ENCODE results near the gene PCDHGC4. TPM values are rescaled to one million over a fixed set of nuclear protein-coding genes. Genes with fewer than 3 reads are reported as not detected.
A peak's percentile ranks its signal among the peaks of the same experiment; 100 is the strongest.

PCDHGC4 gene
- total and polyA plus RNA-seq, 2 of the 13 experiments (the other 11 are each of a cell fraction or from before 2014, with no cell fraction given): 0.07 TPM; not detected in 1

DNA sequence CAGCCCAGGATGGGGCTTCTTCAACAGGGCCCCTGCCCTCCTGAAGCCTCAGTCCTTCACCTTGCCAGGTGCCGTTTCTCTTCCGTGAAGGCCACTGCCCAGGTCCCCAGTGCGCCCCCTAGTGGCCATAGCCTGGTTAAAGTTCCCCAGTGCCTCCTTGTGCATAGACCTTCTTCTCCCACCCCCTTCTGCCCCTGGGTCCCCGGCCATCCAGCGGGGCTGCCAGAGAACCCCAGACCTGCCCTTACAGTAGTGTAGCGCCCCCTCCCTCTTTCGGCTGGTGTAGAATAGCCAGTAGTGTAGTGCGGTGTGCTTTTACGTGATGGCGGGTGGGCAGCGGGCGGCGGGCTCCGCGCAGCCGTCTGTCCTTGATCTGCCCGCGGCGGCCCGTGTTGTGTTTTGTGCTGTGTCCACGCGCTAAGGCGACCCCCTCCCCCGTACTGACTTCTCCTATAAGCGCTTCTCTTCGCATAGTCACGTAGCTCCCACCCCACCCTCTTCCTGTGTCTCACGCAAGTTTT, 27.6 kb downstream of the PCDHGC4 start (continued):
- TF ChIP-seq, protein P1, sequence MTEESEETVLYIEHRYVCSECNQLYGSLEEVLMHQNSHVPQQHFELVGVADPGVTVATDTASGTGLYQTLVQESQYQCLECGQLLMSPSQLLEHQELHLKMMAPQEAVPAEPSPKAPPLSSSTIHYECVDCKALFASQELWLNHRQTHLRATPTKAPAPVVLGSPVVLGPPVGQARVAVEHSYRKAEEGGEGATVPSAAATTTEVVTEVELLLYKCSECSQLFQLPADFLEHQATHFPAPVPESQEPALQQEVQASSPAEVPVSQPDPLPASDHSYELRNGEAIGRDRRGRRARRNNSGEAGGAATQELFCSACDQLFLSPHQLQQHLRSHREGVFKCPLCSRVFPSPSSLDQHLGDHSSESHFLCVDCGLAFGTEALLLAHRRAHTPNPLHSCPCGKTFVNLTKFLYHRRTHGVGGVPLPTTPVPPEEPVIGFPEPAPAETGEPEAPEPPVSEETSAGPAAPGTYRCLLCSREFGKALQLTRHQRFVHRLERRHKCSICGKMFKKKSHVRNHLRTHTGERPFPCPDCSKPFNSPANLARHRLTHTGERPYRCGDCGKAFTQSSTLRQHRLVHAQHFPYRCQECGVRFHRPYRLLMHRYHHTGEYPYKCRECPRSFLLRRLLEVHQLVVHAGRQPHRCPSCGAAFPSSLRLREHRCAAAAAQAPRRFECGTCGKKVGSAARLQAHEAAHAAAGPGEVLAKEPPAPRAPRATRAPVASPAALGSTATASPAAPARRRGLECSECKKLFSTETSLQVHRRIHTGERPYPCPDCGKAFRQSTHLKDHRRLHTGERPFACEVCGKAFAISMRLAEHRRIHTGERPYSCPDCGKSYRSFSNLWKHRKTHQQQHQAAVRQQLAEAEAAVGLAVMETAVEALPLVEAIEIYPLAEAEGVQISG (CRISPR knock-in tag; IDR thresholded peaks at IDR 0.05): 0 out of 2 replicates have a peak, but pooled peaks have one; percentile 28
- TF ChIP-seq, protein P2, sequence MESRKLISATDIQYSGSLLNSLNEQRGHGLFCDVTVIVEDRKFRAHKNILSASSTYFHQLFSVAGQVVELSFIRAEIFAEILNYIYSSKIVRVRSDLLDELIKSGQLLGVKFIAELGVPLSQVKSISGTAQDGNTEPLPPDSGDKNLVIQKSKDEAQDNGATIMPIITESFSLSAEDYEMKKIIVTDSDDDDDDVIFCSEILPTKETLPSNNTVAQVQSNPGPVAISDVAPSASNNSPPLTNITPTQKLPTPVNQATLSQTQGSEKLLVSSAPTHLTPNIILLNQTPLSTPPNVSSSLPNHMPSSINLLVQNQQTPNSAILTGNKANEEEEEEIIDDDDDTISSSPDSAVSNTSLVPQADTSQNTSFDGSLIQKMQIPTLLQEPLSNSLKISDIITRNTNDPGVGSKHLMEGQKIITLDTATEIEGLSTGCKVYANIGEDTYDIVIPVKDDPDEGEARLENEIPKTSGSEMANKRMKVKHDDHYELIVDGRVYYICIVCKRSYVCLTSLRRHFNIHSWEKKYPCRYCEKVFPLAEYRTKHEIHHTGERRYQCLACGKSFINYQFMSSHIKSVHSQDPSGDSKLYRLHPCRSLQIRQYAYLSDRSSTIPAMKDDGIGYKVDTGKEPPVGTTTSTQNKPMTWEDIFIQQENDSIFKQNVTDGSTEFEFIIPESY (CRISPR knock-in tag; IDR thresholded peaks at IDR 0.05): peak; percentile 19; the same call in 1 of the 2 replicates
- TF ChIP-seq SMC3 (IDR thresholded peaks at IDR 0.05; ENCODE audit: low read length): peak; percentile 63
- TF ChIP-seq STAG1 (CRISPR knock-in tag; IDR thresholded peaks at IDR 0.05): peak; percentile 47
- no peak for TF ChIP-seq HNRNPH1 (optimal IDR thresholded peaks at IDR 0.05; ENCODE audit: low read depth, low read length)
- TF ChIP-seq RBM39 (IDR thresholded peaks at IDR 0.05; ENCODE audit: low read depth, low read length, poor library complexity, severe bottlenecking): peak; percentile 50
- 0 out of 2 replicates have a peak, but pooled peaks have one; percentile 0 for TF ChIP-seq RXRA (CRISPR knock-in tag; IDR thresholded peaks at IDR 0.05)
- TF ChIP-seq RBM22 (optimal IDR thresholded peaks at IDR 0.05; ENCODE audit: low read length): peak; percentile 64
- TF ChIP-seq ZEB1 (IDR thresholded peaks at IDR 0.05; ENCODE audit: insufficient replicate concordance, low read depth): no peak
- no peak for TF ChIP-seq PHF5A (CRISPR knock-in tag; IDR thresholded peaks at IDR 0.05; ENCODE audit: low read depth, unreplicated experiment)

Data from HepG2 (cell line).